ENCODE results near the gene NEGR1. TPM values are rescaled to one million over a fixed set of nuclear protein-coding genes. Genes with fewer than 3 reads are reported as not detected.

Gene NEGR1
- total RNA-seq: 0.05 and 0.07 TPM in 2 replicates

DNA sequence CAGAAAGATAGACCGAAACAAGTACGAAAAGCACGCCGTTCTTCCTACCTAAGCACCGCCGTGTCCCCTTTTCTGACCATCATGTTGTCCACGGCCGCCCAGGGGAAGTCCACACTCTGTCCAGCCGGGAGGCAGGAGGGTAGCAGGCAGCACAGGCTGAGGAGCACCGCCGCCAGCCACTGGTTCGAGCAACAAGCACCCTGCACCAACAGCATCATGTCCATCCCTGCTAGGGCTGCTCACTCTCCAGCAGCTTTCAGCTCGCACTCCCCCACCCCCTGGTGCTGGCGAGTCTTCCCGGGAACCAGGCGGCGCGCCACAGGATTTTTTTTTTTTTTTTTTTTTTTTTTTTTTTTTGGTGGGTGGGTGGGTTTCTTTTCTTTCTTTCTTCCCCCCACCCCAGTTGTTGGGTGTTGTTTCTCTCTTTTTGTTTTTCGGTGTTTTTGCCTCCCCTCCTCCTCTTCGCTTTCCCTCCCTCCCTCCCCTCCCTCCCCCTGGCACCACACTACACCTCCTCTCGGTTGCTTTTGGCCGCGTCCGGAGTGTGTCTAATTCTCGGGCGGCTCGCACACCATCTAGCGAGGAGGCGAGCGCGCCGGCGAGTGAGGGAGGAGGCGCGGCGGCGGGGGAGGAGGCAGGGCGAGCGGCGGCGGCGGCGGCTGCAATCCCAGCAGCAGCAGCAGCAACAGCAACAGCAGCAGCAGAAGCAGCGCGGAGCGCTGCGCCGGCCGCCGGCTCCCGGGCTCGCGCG is at the start of gene NEGR1:
TSS of gene NEGR1 (minus strand) at position 269 of the 751 bp plus-strand sequence.

Data from airway epithelial cell (primary cell).